Measurements from ENCODE around the gene ARHGEF40. TPM values are rescaled to one million over a fixed set of nuclear protein-coding genes. Genes with fewer than 3 reads are reported as not detected.

The ARHGEF40 gene
- total and polyA plus RNA-seq, 10 of the 15 experiments (the other 5 are each of a cell fraction or from before 2014, with no cell fraction given): 0.03 to 0.31 (median 0.08) TPM; not detected in 2

GRCh38 chr14:21041676-21042433, 28.2 kb upstream of the ARHGEF40 start, which contains the start of gene RNASE7 (continued):
- TF ChIP-seq, protein P1, sequence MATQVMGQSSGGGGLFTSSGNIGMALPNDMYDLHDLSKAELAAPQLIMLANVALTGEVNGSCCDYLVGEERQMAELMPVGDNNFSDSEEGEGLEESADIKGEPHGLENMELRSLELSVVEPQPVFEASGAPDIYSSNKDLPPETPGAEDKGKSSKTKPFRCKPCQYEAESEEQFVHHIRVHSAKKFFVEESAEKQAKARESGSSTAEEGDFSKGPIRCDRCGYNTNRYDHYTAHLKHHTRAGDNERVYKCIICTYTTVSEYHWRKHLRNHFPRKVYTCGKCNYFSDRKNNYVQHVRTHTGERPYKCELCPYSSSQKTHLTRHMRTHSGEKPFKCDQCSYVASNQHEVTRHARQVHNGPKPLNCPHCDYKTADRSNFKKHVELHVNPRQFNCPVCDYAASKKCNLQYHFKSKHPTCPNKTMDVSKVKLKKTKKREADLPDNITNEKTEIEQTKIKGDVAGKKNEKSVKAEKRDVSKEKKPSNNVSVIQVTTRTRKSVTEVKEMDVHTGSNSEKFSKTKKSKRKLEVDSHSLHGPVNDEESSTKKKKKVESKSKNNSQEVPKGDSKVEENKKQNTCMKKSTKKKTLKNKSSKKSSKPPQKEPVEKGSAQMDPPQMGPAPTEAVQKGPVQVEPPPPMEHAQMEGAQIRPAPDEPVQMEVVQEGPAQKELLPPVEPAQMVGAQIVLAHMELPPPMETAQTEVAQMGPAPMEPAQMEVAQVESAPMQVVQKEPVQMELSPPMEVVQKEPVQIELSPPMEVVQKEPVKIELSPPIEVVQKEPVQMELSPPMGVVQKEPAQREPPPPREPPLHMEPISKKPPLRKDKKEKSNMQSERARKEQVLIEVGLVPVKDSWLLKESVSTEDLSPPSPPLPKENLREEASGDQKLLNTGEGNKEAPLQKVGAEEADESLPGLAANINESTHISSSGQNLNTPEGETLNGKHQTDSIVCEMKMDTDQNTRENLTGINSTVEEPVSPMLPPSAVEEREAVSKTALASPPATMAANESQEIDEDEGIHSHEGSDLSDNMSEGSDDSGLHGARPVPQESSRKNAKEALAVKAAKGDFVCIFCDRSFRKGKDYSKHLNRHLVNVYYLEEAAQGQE (IDR thresholded peaks at IDR 0.05; ENCODE audit: low read depth, low read length): no peak
- TF ChIP-seq IRF3 (IDR thresholded peaks at IDR 0.05): no peak
- TF ChIP-seq YBX1 (IDR thresholded peaks at IDR 0.05): no peak
- no peak for TF ChIP-seq SPI1 (IDR thresholded peaks at IDR 0.05; ENCODE audit: borderline replicate concordance, insufficient read depth, low read depth, low read length)

GRCh38 chr14:21042918-21043317, 27.2 kb upstream of the ARHGEF40 start:
- intact Hi-C loops (cut with micrococcal nuclease; ENCODE audit: unreplicated experiment) (no loop called here), in situ Hi-C loops (cut with MboI) (no loop called here)
- ATAC-seq (no peak), FAIRE-seq (no peak), DNase-seq (ENCODE audit: low read depth, low spot score) (no peak)
- ChIA-PET SMC1A (ENCODE audit: uncharacterized antibody, unreplicated experiment) (interaction anchor here (2.1 kb wide), 1 partner anchor 29 kb away, joined by 7 read pairs; no protein-coding TSS in a partner anchor), RAD21 (ENCODE audit: unreplicated experiment) (no interaction called here), POLR2A (no interaction called here), CTCF (interaction anchor here (2.3 kb wide), 1 partner anchor 28 kb away, joined by 11 read pairs; no protein-coding TSS in a partner anchor)
- no peak overlapping the region for H3K27ac ChIP-seq (ENCODE audit: control insufficient read depth, insufficient read depth)
- BruUV-seq (replicated peaks): no TSS peak
- H3K4me1 ChIP-seq (ENCODE audit: control insufficient read depth, insufficient read depth, low read length): no peaks in the 10 kb centered on the region
- 5% methylated on average over 8 of the region's 8 CpGs for WGBS (ENCODE audit: insufficient coverage, insufficient replicate concordance, low lambda C conversion rate, missing lambda C conversion rate)
- no peaks in the 10 kb centered on the region for H3K79me2 ChIP-seq (ENCODE audit: control insufficient read depth, insufficient read depth, low read length)
- H2AFZ ChIP-seq (ENCODE audit: control insufficient read depth, low read depth, low read length): no peak overlapping the region
- peaks cover 0 to 11% of the 10 kb centered on the region in 2 experiments; a peak in 2 of 4 replicates for H3K27me3 ChIP-seq (replicated peaks in 1 of 2; ENCODE audit: control insufficient read depth in 2 of 2, insufficient read depth in 2 of 2, low read length in 1 of 2)
- H3K4me3 ChIP-seq: no peak overlapping the region
- H3K4me2 ChIP-seq (ENCODE audit: control insufficient read depth, insufficient read depth): no peak overlapping the region
- H3K9ac ChIP-seq (ENCODE audit: control insufficient read depth, insufficient read depth, low read length): no peak overlapping the region
- H4K20me1 ChIP-seq (ENCODE audit: control insufficient read depth, insufficient read depth): no peaks in the 10 kb centered on the region; the same call in 1 of the 2 replicates
- no peaks in the 10 kb centered on the region for H3K36me3 ChIP-seq (ENCODE audit: control insufficient read depth in 2 of 2, insufficient read depth in 2 of 2, low read length in 1 of 2)
- H3K9me3 ChIP-seq (replicated peaks; ENCODE audit: control insufficient read depth, insufficient read depth, low read length): no peaks in the 10 kb centered on the region
- TF ChIP-seq, protein P2, sequence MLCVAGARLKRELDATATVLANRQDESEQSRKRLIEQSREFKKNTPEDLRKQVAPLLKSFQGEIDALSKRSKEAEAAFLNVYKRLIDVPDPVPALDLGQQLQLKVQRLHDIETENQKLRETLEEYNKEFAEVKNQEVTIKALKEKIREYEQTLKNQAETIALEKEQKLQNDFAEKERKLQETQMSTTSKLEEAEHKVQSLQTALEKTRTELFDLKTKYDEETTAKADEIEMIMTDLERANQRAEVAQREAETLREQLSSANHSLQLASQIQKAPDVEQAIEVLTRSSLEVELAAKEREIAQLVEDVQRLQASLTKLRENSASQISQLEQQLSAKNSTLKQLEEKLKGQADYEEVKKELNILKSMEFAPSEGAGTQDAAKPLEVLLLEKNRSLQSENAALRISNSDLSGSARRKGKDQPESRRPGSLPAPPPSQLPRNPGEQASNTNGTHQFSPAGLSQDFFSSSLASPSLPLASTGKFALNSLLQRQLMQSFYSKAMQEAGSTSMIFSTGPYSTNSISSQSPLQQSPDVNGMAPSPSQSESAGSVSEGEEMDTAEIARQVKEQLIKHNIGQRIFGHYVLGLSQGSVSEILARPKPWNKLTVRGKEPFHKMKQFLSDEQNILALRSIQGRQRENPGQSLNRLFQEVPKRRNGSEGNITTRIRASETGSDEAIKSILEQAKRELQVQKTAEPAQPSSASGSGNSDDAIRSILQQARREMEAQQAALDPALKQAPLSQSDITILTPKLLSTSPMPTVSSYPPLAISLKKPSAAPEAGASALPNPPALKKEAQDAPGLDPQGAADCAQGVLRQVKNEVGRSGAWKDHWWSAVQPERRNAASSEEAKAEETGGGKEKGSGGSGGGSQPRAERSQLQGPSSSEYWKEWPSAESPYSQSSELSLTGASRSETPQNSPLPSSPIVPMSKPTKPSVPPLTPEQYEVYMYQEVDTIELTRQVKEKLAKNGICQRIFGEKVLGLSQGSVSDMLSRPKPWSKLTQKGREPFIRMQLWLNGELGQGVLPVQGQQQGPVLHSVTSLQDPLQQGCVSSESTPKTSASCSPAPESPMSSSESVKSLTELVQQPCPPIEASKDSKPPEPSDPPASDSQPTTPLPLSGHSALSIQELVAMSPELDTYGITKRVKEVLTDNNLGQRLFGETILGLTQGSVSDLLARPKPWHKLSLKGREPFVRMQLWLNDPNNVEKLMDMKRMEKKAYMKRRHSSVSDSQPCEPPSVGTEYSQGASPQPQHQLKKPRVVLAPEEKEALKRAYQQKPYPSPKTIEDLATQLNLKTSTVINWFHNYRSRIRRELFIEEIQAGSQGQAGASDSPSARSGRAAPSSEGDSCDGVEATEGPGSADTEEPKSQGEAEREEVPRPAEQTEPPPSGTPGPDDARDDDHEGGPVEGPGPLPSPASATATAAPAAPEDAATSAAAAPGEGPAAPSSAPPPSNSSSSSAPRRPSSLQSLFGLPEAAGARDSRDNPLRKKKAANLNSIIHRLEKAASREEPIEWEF (IDR thresholded peaks at IDR 0.05; ENCODE audit: insufficient replicate concordance, low read depth, low read length): no peak
- TF ChIP-seq CREB1 (IDR thresholded peaks at IDR 0.05; ENCODE audit: low read depth) (no peak), TCF12 (IDR thresholded peaks at IDR 0.05; ENCODE audit: low read depth, low read length) (no peak), TCF7 (IDR thresholded peaks at IDR 0.05; ENCODE audit: borderline replicate concordance) (no peak), ZZZ3 (IDR thresholded peaks at IDR 0.05; ENCODE audit: control insufficient read depth, insufficient read length, low read depth) (no peak), MTA2 (IDR thresholded peaks at IDR 0.05; ENCODE audit: low read depth) (no peak), IRF3 (IDR thresholded peaks at IDR 0.05) (no peak)

Measured in GM12878 (cell line).